T-helper 1 cell (primary cell): Measurements from ENCODE around the gene CFD.
"Not testable (repeated sequence)": the region's sequence is repeated elsewhere in the genome, so short reads cannot be mapped to it uniquely, and the experiment has no call there.

Experiments
- DNase-seq, 5 donors: peaks; one replicate each; pipeline ENCODE4 v3.0.0-alpha.2; 2012 to 2020

The CFD gene

DNA sequence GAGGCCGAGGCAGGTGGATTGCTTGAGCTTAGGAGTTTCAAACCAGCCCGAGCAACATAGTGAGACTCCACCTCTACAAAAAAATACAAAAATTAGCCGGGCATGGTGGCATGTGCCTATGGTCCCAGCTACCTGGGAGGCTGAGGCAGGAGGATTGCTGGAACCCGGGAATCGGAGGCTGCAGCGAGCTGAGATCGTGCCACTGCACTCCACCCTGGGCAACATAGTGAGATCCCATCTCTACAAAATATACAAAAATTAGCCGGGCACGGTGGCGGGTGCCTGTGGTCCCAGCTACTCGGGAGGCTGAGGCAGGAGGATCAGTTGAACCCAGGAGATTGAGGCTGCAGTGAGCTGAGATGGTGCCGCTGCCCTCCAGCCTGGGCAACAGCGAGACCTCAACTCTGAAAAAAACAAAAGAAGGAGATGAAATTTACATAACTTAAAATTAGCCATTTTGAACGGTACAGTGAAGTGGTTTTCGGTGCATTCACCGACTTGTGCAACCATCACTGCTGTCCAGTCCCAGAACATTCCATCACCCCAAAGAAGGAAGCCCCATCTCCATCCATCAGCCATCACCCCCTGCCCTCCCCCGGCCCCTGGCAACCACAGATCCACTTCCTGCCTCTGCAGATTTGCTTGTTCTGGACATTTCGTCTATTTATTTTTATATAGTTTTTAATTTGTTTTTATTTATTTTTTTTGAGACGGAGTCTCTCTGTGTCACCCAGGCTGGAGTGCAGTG lies 33.4 kb upstream of the CFD start:
- no peak for DNase-seq

- no peak for DNase-seq
These were observed 32.2 kb upstream of the CFD start for GRCh38 chr19:827314-827709.

DNA sequence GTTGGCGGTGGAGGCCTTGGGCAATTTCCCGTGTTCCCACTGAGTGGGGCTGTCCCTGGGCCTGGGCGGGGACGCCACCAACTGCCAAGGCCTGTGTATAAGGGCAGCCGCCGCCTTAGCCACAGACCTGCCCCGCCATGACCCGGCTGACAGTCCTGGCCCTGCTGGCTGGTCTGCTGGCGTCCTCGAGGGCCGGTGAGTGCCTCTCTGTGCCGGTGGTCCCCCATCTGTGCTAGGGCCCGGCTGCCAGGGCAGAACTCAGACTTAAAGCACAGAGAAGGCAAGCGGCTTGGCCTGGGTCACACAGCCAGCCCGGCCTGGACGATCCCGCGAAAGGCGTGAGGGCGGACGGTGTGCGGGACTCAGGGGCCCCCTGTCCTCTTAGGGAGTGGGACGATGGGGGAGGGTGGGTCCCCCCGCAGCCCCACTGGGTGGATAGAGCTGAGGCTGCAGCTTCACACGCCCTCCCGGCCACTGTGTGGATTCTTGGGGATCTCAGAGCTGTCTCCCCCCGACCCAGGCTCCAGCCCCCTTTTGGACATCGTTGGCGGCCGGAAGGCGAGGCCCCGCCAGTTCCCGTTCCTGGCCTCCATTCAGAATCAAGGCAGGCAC lies 31.6 kb upstream of the CFD start, which contains the start of gene AZU1:
AZU1 (plus strand) TSS at position 128 of the 612 bp plus-strand sequence; CDS start at position 138, 10 bp downstream.
- no peak for DNase-seq

GRCh38 chr19:829129-829758 lies 30.2 kb upstream of the CFD start:
- DNase-seq, result no peak

GRCh38 chr19:831407-832369 lies 27.8 kb upstream of the CFD start:
- no peak for DNase-seq

- no peak for DNase-seq
These were observed 25.2 kb upstream of the CFD start for GRCh38 chr19:834216-834615.

- DNase-seq, result no peak
These were observed 24.2 kb upstream of the CFD start for GRCh38 chr19:835210-835810.

DNA sequence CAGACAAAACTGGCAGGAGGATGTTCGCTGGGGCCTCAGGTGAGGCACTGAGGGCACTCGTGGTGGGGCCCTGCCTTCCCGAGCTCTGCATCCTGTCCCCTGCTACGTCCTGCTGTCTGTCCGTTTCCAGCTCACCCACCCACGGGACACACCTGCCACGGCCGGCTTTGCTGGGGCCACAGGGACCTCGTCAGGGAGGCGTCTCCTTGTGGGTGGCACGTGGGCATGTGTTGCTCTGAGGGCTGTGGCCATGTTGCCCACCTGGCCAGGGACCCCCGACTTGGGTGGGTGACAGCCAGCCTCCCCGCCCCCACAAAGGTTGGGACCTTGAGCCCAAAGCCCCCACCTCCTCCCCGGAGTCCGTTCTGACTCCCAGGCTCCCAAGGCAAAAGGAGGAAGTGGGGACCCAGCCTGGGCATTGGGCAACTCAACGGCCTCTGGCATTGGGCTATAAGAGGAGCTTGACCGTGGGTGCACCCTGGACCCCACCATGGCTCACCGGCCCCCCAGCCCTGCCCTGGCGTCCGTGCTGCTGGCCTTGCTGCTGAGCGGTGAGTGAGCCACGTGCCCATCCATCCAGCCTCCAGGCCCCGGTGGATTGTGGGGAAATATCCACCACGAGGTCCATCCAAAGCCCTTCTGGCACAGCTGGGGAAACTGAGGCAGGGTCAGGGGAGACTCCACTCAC lies 18.8 kb upstream of the CFD start, which contains the start of gene PRTN3:
PRTN3 (plus strand) TSS at position 481 of the 688 bp plus-strand sequence; CDS start at position 491, 10 bp downstream.
- no peak for DNase-seq

DNA sequence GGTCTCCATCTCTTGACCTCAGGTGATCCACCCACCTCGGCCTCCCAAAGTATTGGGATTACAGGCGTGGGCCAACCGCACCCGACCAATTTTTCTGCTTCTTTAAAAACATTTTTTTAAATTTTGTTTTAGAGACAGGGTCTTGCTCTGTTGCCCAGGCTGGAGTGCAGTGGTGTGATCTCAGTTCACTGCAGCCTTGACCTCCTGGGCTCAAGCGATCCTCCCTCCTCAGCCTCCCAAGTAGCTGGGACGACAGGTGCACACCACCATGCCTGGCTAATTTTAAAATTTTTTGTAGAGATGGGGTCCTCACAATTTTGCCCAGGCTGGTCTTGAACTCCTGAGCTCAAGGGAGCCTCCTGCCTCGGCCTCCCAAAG lies 16.7 kb upstream of the CFD start:
- not testable (repeated sequence) for DNase-seq

DNA sequence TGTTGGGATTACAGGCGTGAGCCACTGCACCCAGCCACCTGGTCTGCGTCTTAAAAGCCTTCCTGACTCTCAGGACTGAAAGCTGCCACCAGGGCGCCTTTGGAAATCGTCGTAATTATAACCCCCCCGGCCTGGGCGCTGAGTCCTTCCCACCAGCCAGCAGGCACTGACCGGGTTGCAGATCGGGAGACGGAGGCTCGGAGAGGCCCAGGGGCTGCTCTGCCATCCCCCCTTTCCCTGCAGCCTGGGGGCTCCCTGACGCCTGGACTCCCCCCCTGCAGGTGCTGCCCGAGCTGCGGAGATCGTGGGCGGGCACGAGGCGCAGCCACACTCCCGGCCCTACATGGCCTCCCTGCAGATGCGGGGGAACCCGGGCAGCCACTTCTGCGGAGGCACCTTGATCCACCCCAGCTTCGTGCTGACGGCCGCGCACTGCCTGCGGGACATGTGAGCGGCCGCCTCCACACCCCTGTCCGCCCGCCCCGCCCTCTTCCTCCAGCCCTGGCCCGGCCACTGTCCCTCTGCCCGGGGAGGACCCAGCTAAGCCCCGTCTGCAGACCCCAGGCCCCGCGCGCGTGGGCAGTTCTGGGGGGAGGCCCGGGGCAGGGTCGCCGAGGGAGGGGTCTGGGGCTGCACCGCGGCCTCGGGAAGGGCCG lies 16.2 kb upstream of the CFD start:
- DNase-seq, result no peak

- no peak for DNase-seq
These were observed 15.5 kb upstream of the CFD start for GRCh38 chr19:843836-844545.

DNA sequence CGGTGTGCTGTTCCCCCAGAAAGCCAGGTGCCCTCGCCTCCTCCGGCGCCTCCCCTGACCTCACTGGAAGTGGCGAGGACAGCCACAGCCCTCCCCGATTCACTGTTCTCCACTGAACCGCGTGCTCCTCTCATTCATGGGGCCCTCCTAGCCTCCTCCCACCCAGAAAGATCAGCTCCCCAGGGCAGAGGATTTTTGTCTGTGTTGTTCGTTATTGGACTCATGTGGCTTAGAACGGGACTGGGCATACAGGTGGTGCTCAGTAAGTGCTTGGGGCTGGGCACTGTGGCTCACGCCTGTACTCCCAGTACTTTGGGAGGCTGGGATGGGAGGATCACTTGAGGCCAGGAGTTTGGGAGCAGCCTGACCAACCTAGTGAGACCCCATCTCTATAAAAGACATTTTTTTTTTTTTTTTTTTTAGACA lies 14.9 kb upstream of the CFD start:
- DNase-seq, result no peak

- DNase-seq, result no peak
These were observed 13.6 kb upstream of the CFD start for GRCh38 chr19:845707-846521.

- DNase-seq, result no peak
These were observed 11.0 kb upstream of the CFD start for GRCh38 chr19:848386-848921.

DNA sequence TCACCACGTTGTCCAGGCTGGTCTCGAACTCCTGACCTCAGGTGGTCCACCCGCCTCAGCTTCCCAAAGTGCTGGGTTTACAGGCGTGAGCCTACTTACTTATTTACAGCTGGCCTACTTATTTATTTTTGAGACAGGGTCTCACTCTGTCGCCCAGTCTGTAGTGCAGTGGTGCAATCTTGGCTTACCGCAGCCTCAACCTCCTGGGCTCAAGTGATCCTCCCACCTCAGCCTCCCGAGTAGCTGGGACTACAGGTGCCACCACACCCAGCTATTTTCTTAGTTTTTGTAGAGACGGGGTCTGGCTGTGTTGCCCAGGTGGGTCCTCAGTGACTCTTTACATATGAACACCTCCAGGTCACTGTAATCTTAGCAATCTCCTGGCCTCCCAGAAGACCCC lies 10.3 kb upstream of the CFD start:
- DNase-seq, result not testable (repeated sequence)

DNA sequence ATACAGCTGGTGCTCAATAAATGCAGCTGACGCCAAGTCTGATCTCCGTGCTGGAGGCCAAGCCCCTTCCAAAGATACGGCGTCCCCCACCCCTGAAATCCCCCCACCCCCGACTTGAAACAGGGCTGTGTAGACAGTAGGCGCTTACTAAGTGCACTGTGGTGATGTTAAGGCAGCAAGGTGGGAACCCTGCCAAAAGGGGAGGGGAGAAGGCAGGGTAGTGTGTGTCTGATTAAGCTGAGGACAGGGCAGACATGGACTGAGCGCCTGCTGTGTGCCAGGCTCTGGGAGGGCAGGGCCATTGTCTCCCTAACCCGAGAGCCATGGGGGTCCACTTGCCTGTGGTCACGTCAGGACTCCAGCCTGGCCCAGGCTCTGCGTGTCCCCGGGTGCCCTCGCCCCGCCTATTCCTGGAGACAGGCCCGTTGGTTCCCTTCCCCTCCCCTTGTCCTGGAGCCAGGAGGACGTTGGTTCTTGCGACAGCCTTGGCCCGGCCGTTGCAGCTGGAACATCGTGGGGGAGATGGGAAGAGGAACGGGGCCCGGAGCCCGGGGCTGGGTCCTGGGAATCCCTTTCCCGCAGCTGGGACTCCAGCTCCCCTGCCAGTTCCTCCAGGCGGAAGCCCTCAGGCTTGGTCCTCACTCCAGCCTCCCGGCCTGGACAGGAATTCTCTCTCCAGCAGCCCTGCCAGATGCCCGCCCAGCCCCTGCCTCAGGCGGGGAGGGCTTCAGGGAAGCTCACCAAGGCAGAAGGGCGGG lies 9.1 kb upstream of the CFD start:
- DNase-seq, result no peak

- no peak for DNase-seq
These were observed 8.5 kb upstream of the CFD start for GRCh38 chr19:850979-851335.
